CD14-positive monocyte (primary cell): Measurements from ENCODE around the gene FGD2. TPM values are rescaled to one million over a fixed set of nuclear protein-coding genes. Genes with fewer than 3 reads are reported as not detected.
"Not testable (repeated sequence)": the region's sequence is repeated elsewhere in the genome, so short reads cannot be mapped to it uniquely, and the experiment has no call there.

Experiments
- DNase-seq, 3 donors: peaks; one replicate each; pipeline ENCODE4 v3.0.0-alpha.2; 2011 to 2022
- H2AFZ ChIP-seq: 2 replicates; pipeline ENCODE4 v1.6.0; 2012; ENCODE audit warnings: mild to moderate bottlenecking, low read depth, low read length, inconsistent platforms; ENCODE audit not compliant: insufficient read depth, poor library complexity, severe bottlenecking
- H3K27ac ChIP-seq, 2 donors: 1 replicate in 1 of 2; 2 replicates in 1 of 2; pipeline ENCODE4 v1.5.1; 2012 to 2013; ENCODE audit warnings: low read length in 2 of 2, control low read depth in 1 of 2, inconsistent platforms in 1 of 2, low read depth in 1 of 2, mild to moderate bottlenecking in 1 of 2
- H3K27me3 ChIP-seq, 2 donors: one replicate each; pipeline versions ENCODE4 v1.6.0 to v1.6.1; 2011 to 2013; ENCODE audit warnings: low read length in 2 of 2; ENCODE audit not compliant: control insufficient read depth in 2 of 2, insufficient read depth in 2 of 2
- H3K36me3 ChIP-seq, 2 donors: replicated peaks in 1 of 2; 1 replicate in 1 of 2; 2 replicates in 1 of 2; pipeline versions ENCODE4 v1.5.1 to v1.6.1; 2012 to 2013; ENCODE audit warnings: low read length in 2 of 2, control low read depth in 1 of 2, inconsistent platforms in 1 of 2, mild to moderate bottlenecking in 1 of 2; ENCODE audit not compliant: insufficient read depth in 2 of 2, control insufficient read depth in 1 of 2
- H3K4me1 ChIP-seq, 2 donors: 1 replicate in 1 of 2; 2 replicates in 1 of 2; pipeline versions ENCODE4 v1.5.1 to v1.6.1; 2012 to 2013; ENCODE audit warnings: low read length in 2 of 2, control low read depth in 1 of 2, inconsistent platforms in 1 of 2, mild to moderate bottlenecking in 1 of 2, moderate library complexity in 1 of 2; ENCODE audit not compliant: insufficient read depth in 2 of 2, control insufficient read depth in 1 of 2
- H3K4me2 ChIP-seq: replicated peaks from 2 replicates; pipeline ENCODE3; 2012; ENCODE audit warnings: low read length, moderate library complexity, mild to moderate bottlenecking; ENCODE audit not compliant: poor library complexity, severe bottlenecking; ENCODE audit errors: extremely low read depth
- H3K4me3 ChIP-seq, 3 experiments: fragments of 200-600 bp in 1 of 3; sonication (generic) in 1 of 3; replicated peaks in 1 of 3; 1 replicate in 2 of 3; 2 replicates in 1 of 3; pipeline ENCODE4 v1.5.1; 2011 to 2013; ENCODE audit warnings: low read length in 3 of 3, mild to moderate bottlenecking in 3 of 3, control low read depth in 2 of 3, low read depth in 2 of 3, inconsistent platforms in 1 of 3, moderate library complexity in 1 of 3
- H3K79me2 ChIP-seq: 2 replicates; pipeline ENCODE4 v1.6.0; 2012; ENCODE audit warnings: mild to moderate bottlenecking, control low read depth, inconsistent platforms, low read length, moderate library complexity; ENCODE audit not compliant: insufficient read depth
- H3K9ac ChIP-seq: 2 replicates; pipeline ENCODE4 v1.6.0; 2017; ENCODE audit warnings: low read length, mild to moderate bottlenecking; ENCODE audit not compliant: insufficient read depth, poor library complexity, severe bottlenecking
- H3K9me3 ChIP-seq, 2 donors: replicated peaks in 1 of 2; 1 replicate in 1 of 2; 2 replicates in 1 of 2; pipeline versions ENCODE4 v1.5.1 to v1.6.1; 2012 to 2013; ENCODE audit warnings: low read length in 2 of 2, control low read depth in 1 of 2; ENCODE audit not compliant: control insufficient read depth in 1 of 2, insufficient read depth in 1 of 2
- H4K20me1 ChIP-seq: 2 replicates; pipeline ENCODE4 v1.6.0; 2012; ENCODE audit warnings: mild to moderate bottlenecking, low read length, control low read depth, moderate library complexity; ENCODE audit not compliant: insufficient read depth
- H3K27ac Mint-ChIP-seq, 7 donors: one replicate each; pipeline ENCODE4 v1.8.0; 2020; ENCODE audit warnings: mild to moderate bottlenecking in 7 of 7, mixed read lengths in 7 of 7, moderate library complexity in 6 of 7, inconsistent platforms in 2 of 7
- H3K27me3 Mint-ChIP-seq, 3 donors: one replicate each; pipeline ENCODE4 v1.8.0; 2021 to 2022; ENCODE audit warnings: low read depth in 3 of 3, mild to moderate bottlenecking in 3 of 3, mixed read lengths in 3 of 3, moderate library complexity in 3 of 3, inconsistent platforms in 1 of 3
- H3K36me3 Mint-ChIP-seq, 2 donors: one replicate each; pipeline ENCODE4 v1.8.0; 2020; ENCODE audit warnings: mixed read lengths in 2 of 2, inconsistent platforms in 1 of 2, mild to moderate bottlenecking in 1 of 2
- H3K4me1 Mint-ChIP-seq: one replicate; pipeline ENCODE4 v1.8.0; 2020; ENCODE audit warnings: mild to moderate bottlenecking, mixed read lengths
- H3K4me3 Mint-ChIP-seq, 2 donors: one replicate each; pipeline ENCODE4 v1.8.0; 2020; ENCODE audit warnings: mild to moderate bottlenecking in 2 of 2, mixed read lengths in 2 of 2, moderate library complexity in 1 of 2
- H3K9me3 Mint-ChIP-seq, 7 donors: one replicate each; pipeline ENCODE4 v1.8.0; 2020 to 2022; ENCODE audit warnings: mixed read lengths in 7 of 7, mild to moderate bottlenecking in 6 of 7, moderate library complexity in 6 of 7, inconsistent platforms in 2 of 7
- CTCF ChIP-seq: fragments of 200-600 bp; IDR thresholded peaks from one replicate; pipeline ENCODE4 v1.8.0; 2022; ENCODE audit warnings: antibody characterized with exemption, mild to moderate bottlenecking
- WGBS: methylation state at CpG from one replicate; pipeline ENCODE4 v1.1.5; 2013; ENCODE audit warnings: missing lambda C conversion rate; ENCODE audit not compliant: insufficient coverage; 5-methylcytosine and 5-hydroxymethylcytosine counted together
- intact Hi-C, 2 donors: fragments of 100-400 bp; cut with micrococcal nuclease; formaldehyde crosslinking; loops; one replicate each; pipeline versions ENCODE4 v1.15.0 to v1.15.1; 2023
- polyA plus RNA-seq, 3 donors: library from polyadenylated mRNA; depleted of rRNA in 1 of 3; unstranded in 2 of 3; stranded (reverse) in 1 of 3; fragments of 300-500 nt in 2 of 3; fragments of >200 nt in 1 of 3; fragmentation: Illumina TruSeq in 2 of 3; gene quantifications; 1 replicate in 2 of 3; 2 replicates in 1 of 3; pipeline ENCODE4 v1.2.3, GENCODE V29; 2012 to 2021

The FGD2 gene
- polyA plus RNA-seq, 3 donors, result 25.3 to 356 (median 50.0) TPM

DNA sequence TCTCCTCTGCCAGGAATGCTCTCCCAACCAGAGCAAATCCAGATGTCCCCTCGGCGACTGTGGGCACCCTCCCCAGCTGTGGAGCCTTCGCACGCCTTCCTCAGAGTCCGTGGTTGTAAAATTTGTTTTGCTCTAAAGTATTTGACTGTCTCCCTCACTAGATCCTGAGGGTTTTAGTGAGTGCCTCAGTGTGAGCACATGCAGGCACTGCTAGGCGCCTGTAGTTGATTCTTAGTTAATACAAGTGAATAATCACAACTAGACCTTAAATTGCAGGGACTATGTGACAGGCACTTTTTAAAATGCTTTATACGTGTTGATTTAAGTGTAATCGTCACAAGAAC is 18.8 kb upstream of the FGD2 start:
- peaks cover 0 to 3% of the 10 kb centered on the region in 2 donors for H3K36me3 ChIP-seq
- peak overlapping the region; percentile 76 for H2AFZ ChIP-seq
- peaks cover 40 to 44% of the 10 kb centered on the region in 2 donors for H3K4me1 ChIP-seq
- H3K9me3 ChIP-seq, result no peaks in the 10 kb centered on the region
- TF ChIP-seq CTCF, result no peak
- peaks cover 33% of the 10 kb centered on the region for H4K20me1 ChIP-seq
- peak overlapping the region; percentile 78 for H3K4me2 ChIP-seq
- intact Hi-C loops, result loop anchor here in 1 of 2 donors (2.0 kb wide), 1 partner anchor 20 kb away; no protein-coding TSS in a partner anchor
- peaks cover 50% of the 10 kb centered on the region for H3K79me2 ChIP-seq
- peak overlapping the region; percentile 50 to 95 for H3K27ac ChIP-seq
- peak overlapping the region; percentile 82 to 98 (median 94) for H3K4me3 ChIP-seq
- 40% methylated on average over 1 of the region's 8 CpGs for WGBS
- H3K9me3 Mint-ChIP-seq, result no peaks in the 10 kb centered on the region
- peak overlapping the region; percentile 91 to 97 for H3K4me3 Mint-ChIP-seq
- H3K27me3 Mint-ChIP-seq, result peaks cover 0 to 7% (median 5%) of the 10 kb centered on the region in 3 donors
- H3K4me1 Mint-ChIP-seq, result peaks cover 14% of the 10 kb centered on the region
- H3K27me3 ChIP-seq, result no peaks in the 10 kb centered on the region
- peak overlapping the region; percentile 97 for H3K9ac ChIP-seq
- H3K36me3 Mint-ChIP-seq, result peaks cover 4 to 5% of the 10 kb centered on the region in 2 donors
- H3K27ac Mint-ChIP-seq, result peak overlapping the region; percentile 79 to 96 (median 92)
- DNase-seq, result no peak

DNA sequence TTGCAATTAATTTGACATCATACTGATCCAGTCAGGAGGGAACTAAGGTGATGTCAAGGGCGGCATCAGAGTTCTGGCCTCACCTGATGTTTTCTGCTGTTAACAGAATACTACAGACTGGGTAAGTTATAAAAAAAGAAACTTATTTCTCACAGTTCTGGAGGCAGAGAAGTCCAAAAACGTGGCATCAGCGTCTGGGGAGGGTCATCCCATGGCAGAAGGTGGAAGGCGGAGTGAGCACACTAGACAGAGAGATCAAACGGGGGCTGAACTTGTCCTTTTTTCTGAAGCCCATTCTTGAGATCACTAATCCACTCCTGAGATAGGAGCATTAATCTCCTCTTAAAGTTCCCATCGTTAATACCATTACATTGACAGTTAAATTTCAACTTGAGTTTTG is 16.2 kb upstream of the FGD2 start:
- Mint-ChIP-seq H3K9me3 (no peaks in the 10 kb centered on the region), H3K4me3 (no peak overlapping the region), H3K4me1 (peaks cover 14% of the 10 kb centered on the region), H3K27me3 (peaks cover 1 to 7% (median 5%) of the 10 kb centered on the region in 3 donors), H3K27ac (peak overlapping the region in 1 of 7 donors; percentile 50), H3K36me3 (no peaks in the 10 kb centered on the region)
- Histone ChIP-seq H3K79me2 (peaks cover 24% of the 10 kb centered on the region), H2AFZ (no peak overlapping the region), H3K27me3 (no peaks in the 10 kb centered on the region), H3K4me1 (peaks cover 22 to 26% of the 10 kb centered on the region in 2 donors), H3K4me3 (no peak overlapping the region), H3K4me2 (no peak overlapping the region), H3K9me3 (no peaks in the 10 kb centered on the region), H3K27ac (no peak overlapping the region), H4K20me1 (peaks cover 8% of the 10 kb centered on the region), H3K36me3 (no peaks in the 10 kb centered on the region), H3K9ac (no peak overlapping the region)
- no peak for DNase-seq
- intact Hi-C loops, result no loop called here
- WGBS, result no CpG with 5 or more reads among the region's 6 CpGs
- TF ChIP-seq CTCF, result no peak

DNA sequence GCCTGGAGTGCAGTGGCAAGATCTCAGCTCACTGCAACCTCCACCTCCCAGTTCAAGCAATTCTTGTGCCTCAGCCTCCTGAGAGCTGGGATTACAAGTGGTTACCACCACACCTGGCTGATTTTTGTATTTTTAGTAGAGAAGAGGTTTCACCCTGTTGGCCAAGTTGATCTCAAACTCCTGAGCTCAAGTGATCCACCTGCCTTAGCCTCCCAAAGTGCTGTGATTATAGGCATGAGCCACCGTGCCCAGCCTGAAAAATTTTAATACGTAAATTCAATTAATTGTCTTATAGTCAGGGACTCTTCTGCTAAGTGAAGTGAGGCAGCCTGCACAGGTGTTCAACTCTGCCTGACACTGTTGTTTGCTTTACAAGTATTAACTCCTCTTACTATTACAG is 15.1 kb upstream of the FGD2 start:
- H3K4me3 Mint-ChIP-seq, H3K4me2 ChIP-seq, H3K27ac ChIP-seq, H3K9me3 Mint-ChIP-seq, H3K9me3 ChIP-seq, H3K36me3 Mint-ChIP-seq, intact Hi-C loops, H4K20me1 ChIP-seq, H3K27me3 ChIP-seq, H3K9ac ChIP-seq, H3K36me3 ChIP-seq, H3K27ac Mint-ChIP-seq, DNase-seq, H3K4me3 ChIP-seq, H2AFZ ChIP-seq: not testable (repeated sequence)
- peaks cover 14% of the 10 kb centered on the region for H3K4me1 Mint-ChIP-seq
- H3K27me3 Mint-ChIP-seq, result peaks cover 1 to 10% (median 5%) of the 10 kb centered on the region in 3 donors
- peaks cover 12% of the 10 kb centered on the region for H3K79me2 ChIP-seq
- WGBS, result 100% methylated on average over 2 of the region's 2 CpGs
- H3K4me1 ChIP-seq, result peaks cover 11 to 16% of the 10 kb centered on the region in 2 donors
